Fibroblast of villous mesenchyme (primary cell): ENCODE results near the gene RGS3. TPM values are rescaled to one million over a fixed set of nuclear protein-coding genes. Genes with fewer than 3 reads are reported as not detected.
"Not testable (repeated sequence)": the region's sequence is repeated elsewhere in the genome, so short reads cannot be mapped to it uniquely, and the experiment has no call there.

Source experiments
- DNase-seq: peaks from one replicate; pipeline ENCODE4 v3.0.0-alpha.2; 2010; ENCODE audit warnings: low read depth
- H3K4me3 ChIP-seq: 2 replicates; pipeline ENCODE4 v1.5.1; 2011; ENCODE audit warnings: low read depth, mild to moderate bottlenecking, low read length
- CTCF ChIP-seq: IDR thresholded peaks from 2 replicates; pipeline ENCODE4 v1.5.1; 2012; ENCODE audit warnings: low read depth, mild to moderate bottlenecking, low read length; ENCODE audit not compliant: insufficient read depth
- total RNA-seq: library from RNA; depleted of rRNA; stranded (reverse); fragments of >200 nt; gene quantifications from 2 replicates; pipeline ENCODE4 v1.2.3, GENCODE V29; 2012

Gene RGS3
- total RNA-seq, 1 donor, result 37.1 TPM

GRCh38 chr9:113485761-113486115 lies 22.2 kb downstream of the RGS3 start:
- TF ChIP-seq CTCF, result no peak

GRCh38 chr9:113486327-113486726 lies 22.8 kb downstream of the RGS3 start:
- no peak for TF ChIP-seq CTCF
- no peak for DNase-seq
- no peak overlapping the region for H3K4me3 ChIP-seq

More at GRCh38 chr9:113485761-113486115, 22.2 kb downstream of the RGS3 start:
- no peak for DNase-seq
- no peak overlapping the region for H3K4me3 ChIP-seq

- no peak for TF ChIP-seq CTCF
- H3K4me3 ChIP-seq, result no peak overlapping the region
- no peak for DNase-seq
Measured at GRCh38 chr9:113488071-113488470, 24.5 kb downstream of the RGS3 start.

- H3K4me3 ChIP-seq, result no peak overlapping the region
- DNase-seq, result no peak
- no peak for TF ChIP-seq CTCF
Measured at GRCh38 chr9:113488490-113488889, 25.0 kb downstream of the RGS3 start.

- DNase-seq, result not testable (repeated sequence)
Measured at GRCh38 chr9:113491147-113491546, 27.6 kb downstream of the RGS3 start.

GRCh38 chr9:113492343-113493202 lies 29.0 kb downstream of the RGS3 start:
- no peak for TF ChIP-seq CTCF
- no peak overlapping the region for H3K4me3 ChIP-seq
- no peak for DNase-seq

More at GRCh38 chr9:113491147-113491546, 27.6 kb downstream of the RGS3 start:
- H3K4me3 ChIP-seq, result not testable (repeated sequence)

- no peak for TF ChIP-seq CTCF
- DNase-seq, result no peak
- H3K4me3 ChIP-seq, result no peak overlapping the region
Measured at GRCh38 chr9:113493203-113493520, 29.6 kb downstream of the RGS3 start.
